Prostate gland (tissue), 2 donors: Measurements from ENCODE around the gene UPF1. TPM values are rescaled to one million over a fixed set of nuclear protein-coding genes. Genes with fewer than 3 reads are reported as not detected.

Experiments used
- DNase-seq: peaks from one replicate; pipeline ENCODE4 v3.0.0-alpha.2; 2019; ENCODE audit warnings: low spot score
- H3K27ac ChIP-seq, 2 donors: fragments of 200-600 bp; sonication (generic); 2 replicates each; pipeline ENCODE4 v1.5.1; 2017 to 2019
- H3K27me3 ChIP-seq: fragments of 200-600 bp; sonication (generic); replicated peaks from 2 replicates; pipeline ENCODE4 v1.5.1; 2019; ENCODE audit not compliant: insufficient read depth
- H3K36me3 ChIP-seq, 2 donors: fragments of 200-600 bp; sonication (generic); 1 replicate in 1 of 2; 2 replicates in 1 of 2; pipeline versions ENCODE4 v1.5.1 to v1.8.1; 2017 to 2019
- H3K4me1 ChIP-seq: fragments of 200-600 bp; sonication (generic); replicated peaks from 2 replicates; pipeline ENCODE4 v1.5.1; 2019
- H3K4me3 ChIP-seq, 2 donors: fragments of 200-600 bp; sonication (generic); 2 replicates each; pipeline ENCODE4 v1.5.1; 2017 to 2019
- H3K9me3 ChIP-seq: fragments of 200-600 bp; sonication (generic); 2 replicates; pipeline ENCODE4 v1.5.1; 2017
- CTCF ChIP-seq, 4 experiments: fragments of 200-600 bp in 2 of 4; fragments of 450-650 bp in 2 of 4; sonication (generic) in 2 of 4; IDR thresholded peaks; 1 replicate in 3 of 4; 2 replicates in 1 of 4; pipeline ENCODE4 v1.5.1; 2016 to 2019; ENCODE audit warnings: antibody characterized with exemption in 4 of 4, mild to moderate bottlenecking in 2 of 4, moderate library complexity in 2 of 4
- POLR2A ChIP-seq: fragments of 450-650 bp; IDR thresholded peaks from one replicate; pipeline ENCODE4 v1.6.1; 2016; ENCODE audit warnings: antibody characterized with exemption, mild to moderate bottlenecking
- POLR2AphosphoS5 ChIP-seq: sonication (generic); formaldehyde crosslinking; IDR thresholded peaks from one replicate; pipeline ENCODE4 v1.6.1; 2017; ENCODE audit warnings: antibody characterized with exemption
- WGBS: methylation state at CpG from one replicate; pipeline ENCODE4 v1.1.5; 2018; 5-methylcytosine and 5-hydroxymethylcytosine counted together
- intact Hi-C: fragments of 100-400 bp; cut with DNase I; formaldehyde crosslinking; loops from one replicate; pipeline ENCODE4 v1.14.2; 2022
- total RNA-seq, 2 donors: library from RNA; depleted of rRNA; stranded (reverse); fragments of >200 nt; gene quantifications; one replicate each; pipeline ENCODE4 v1.1.0, GENCODE V29; 2016

UPF1 gene
- total RNA-seq, 2 donors from 2014 or later: 105 to 171 TPM

- H3K9me3 ChIP-seq: no peaks in the 10 kb centered on the region
- WGBS: 92% methylated on average over 17 of the region's 17 CpGs
- no peaks in the 10 kb centered on the region for H3K27me3 ChIP-seq
- no peak overlapping the region for H3K27ac ChIP-seq
- H3K4me1 ChIP-seq: no peaks in the 10 kb centered on the region
- no peak for DNase-seq
- H3K36me3 ChIP-seq: peaks cover 0 to 5% of the 10 kb centered on the region in 2 donors
- H3K4me3 ChIP-seq: no peak overlapping the region
- TF ChIP-seq POLR2A (no peak), CTCF (IDR thresholded peaks at IDR 0.05) (no peak), POLR2AphosphoS5 (no peak)
- intact Hi-C loops: no loop called here
Measured at GRCh38 chr19:18908917-18909619, 77.3 kb downstream of the UPF1 start.

GRCh38 chr19:18910010-18910409, 78.3 kb downstream of the UPF1 start:
- no peak overlapping the region for H3K27ac ChIP-seq
- no peak for TF ChIP-seq POLR2AphosphoS5
- TF ChIP-seq POLR2A: no peak
- no peak for TF ChIP-seq CTCF (IDR thresholded peaks at IDR 0.05)
- H3K4me1 ChIP-seq: no peaks in the 10 kb centered on the region
- H3K36me3 ChIP-seq: peaks cover 0 to 5% of the 10 kb centered on the region in 2 donors
- no peaks in the 10 kb centered on the region for H3K9me3 ChIP-seq
- DNase-seq: no peak
- no peaks in the 10 kb centered on the region for H3K27me3 ChIP-seq
- intact Hi-C loops: no loop called here
- no peak overlapping the region for H3K4me3 ChIP-seq
- 89% methylated on average over 10 of the region's 10 CpGs for WGBS

- Histone ChIP-seq H3K4me1 (no peaks in the 10 kb centered on the region), H3K27me3 (no peaks in the 10 kb centered on the region), H3K27ac (no peak overlapping the region), H3K9me3 (no peaks in the 10 kb centered on the region), H3K4me3 (no peak overlapping the region), H3K36me3 (peaks cover 0 to 5% of the 10 kb centered on the region in 2 donors)
- 94% methylated on average over 17 of the region's 19 CpGs for WGBS
- TF ChIP-seq POLR2AphosphoS5 (no peak), POLR2A (no peak), CTCF (IDR thresholded peaks at IDR 0.05) (no peak)
- no peak for DNase-seq
- intact Hi-C loops: no loop called here
Measured at GRCh38 chr19:18910801-18911436, 79.2 kb downstream of the UPF1 start.

- no peak for TF ChIP-seq CTCF (IDR thresholded peaks at IDR 0.05)
- Histone ChIP-seq H3K9me3 (no peaks in the 10 kb centered on the region), H3K4me3 (no peak overlapping the region), H3K27me3 (no peaks in the 10 kb centered on the region), H3K4me1 (peaks cover 6% of the 10 kb centered on the region), H3K36me3 (no peaks in the 10 kb centered on the region), H3K27ac (no peak overlapping the region)
- WGBS: 96% methylated on average over 14 of the region's 14 CpGs
- intact Hi-C loops: no loop called here
- no peak for DNase-seq
Measured at GRCh38 chr19:18912933-18913332, 81.2 kb downstream of the UPF1 start.

GRCh38 chr19:18913466-18913865, 81.7 kb downstream of the UPF1 start:
- TF ChIP-seq POLR2AphosphoS5 (no peak), POLR2A (no peak)
- H3K9me3 ChIP-seq: no peaks in the 10 kb centered on the region
- no peaks in the 10 kb centered on the region for H3K27me3 ChIP-seq
- H3K36me3 ChIP-seq: no peaks in the 10 kb centered on the region
- intact Hi-C loops: no loop called here
- peaks cover 6% of the 10 kb centered on the region for H3K4me1 ChIP-seq
- H3K4me3 ChIP-seq: no peak overlapping the region
- WGBS: 95% methylated on average over 5 of the region's 5 CpGs
- no peak for DNase-seq
- no peak overlapping the region for H3K27ac ChIP-seq
